Pancreas (tissue), 10 donors: ENCODE results near the gene LRRC4. TPM values are rescaled to one million over a fixed set of nuclear protein-coding genes. Genes with fewer than 3 reads are reported as not detected.

ENCODE experiments used
- ATAC-seq, 4 donors: fragments of 200-7000 bp; cut with Tn5 transposase; one replicate each; pipeline versions ENCODE4 v1.8.0 to v1.9.1; 2020; ENCODE audit warnings: mild to moderate bottlenecking in 4 of 4, moderate library complexity in 4 of 4
- DNase-seq, 6 donors: peaks; one replicate each; pipeline ENCODE4 v3.0.0-alpha.2; 2020
- FAIRE-seq: peaks from 2 replicates; lab custom pipeline; 2012; peaks lifted over from hg19 to GRCh38; lab: Jason Lieb, UNC
- H3K27ac ChIP-seq, 4 donors: fragments of 200-600 bp; sonication (generic); 1 replicate in 3 of 4; 2 replicates in 1 of 4; pipeline versions ENCODE4 v1.5.0 to v1.8.0; 2020
- H3K27me3 ChIP-seq, 4 donors: fragments of 200-600 bp; one replicate each; pipeline ENCODE4 v1.8.0; 2021
- H3K36me3 ChIP-seq, 3 donors: fragments of 200-600 bp; sonication (generic) in 1 of 3; one replicate each; pipeline versions ENCODE4 v1.5.0 to v1.8.0; 2020 to 2021
- H3K4me1 ChIP-seq, 3 donors: fragments of 200-600 bp; one replicate each; pipeline ENCODE4 v1.8.0; 2021
- H3K4me3 ChIP-seq, 4 donors: fragments of 200-600 bp; sonication (generic) in 2 of 4; one replicate each; pipeline versions ENCODE4 v1.5.0 to v1.8.0; 2020 to 2021
- H3K9me3 ChIP-seq, 4 donors: fragments of 200-600 bp; one replicate each; pipeline ENCODE4 v1.8.0; 2021
- CTCF ChIP-seq, 4 donors: fragments of 200-600 bp; sonication (generic) in 3 of 4; IDR thresholded peaks; one replicate each; pipeline versions ENCODE4 v1.5.0 to v1.8.0; 2021; ENCODE audit warnings: antibody characterized with exemption in 4 of 4
- WGBS, 2 donors: extraction: QIAGEN DNeasy Blood & Tissue Kit; methylation state at CpG; one replicate each; pipeline ENCODE4 v1.1.7; 2013; 5-methylcytosine and 5-hydroxymethylcytosine counted together
- intact Hi-C, 3 donors: fragments of 100-400 bp; cut with DNase I; formaldehyde crosslinking; loops; one replicate each; pipeline versions ENCODE4 v1.11.1 to v1.14.2; 2022
- polyA plus RNA-seq, 2 donors: library from polyadenylated mRNA; stranded (reverse); fragments of 200-250 nt; gene quantifications; one replicate each; pipeline ENCODE4 v1.2.3, GENCODE V29; 2013
- total RNA-seq, 6 donors: library from RNA; stranded (reverse); fragmentation: NEBNext Ultra II Directional in 4 of 6; extraction: Animal tissue kit (Norgen Biotek cat#: 25700) in 4 of 6; gene quantifications; one replicate each; pipeline versions ENCODE4 v1.2.1 to v1.2.4, GENCODE V29; 2021 to 2023
- donor health status: healthy with polysubstance abuse.
- donor health status: DM: no; HTN: no; CAD: no; lungs with moderate emphysema.
- donor health status: DM: no; HTN: no; CAD: no.
- donor health status: control.
- donor health status: control.
- donor health status: Bipolar disorder and iron deficiency.
- donor health status: DM: yes; HTN: yes; CAD: no.
- donor health status: DM: no; HTN: no; CAD: no.
- donor health status: DM: no; HTN: no; CAD: no.
- donor health status: DM: yes; HTN: yes; CAD: no.

LRRC4 gene
- total and polyA plus RNA-seq, 8 donors = 0.42 to 2.4 (median 0.84) TPM

- no peak for FAIRE-seq
- TF ChIP-seq CTCF (IDR thresholded peaks at IDR 0.05) = no peak
- Histone ChIP-seq H3K4me1 (no peaks in the 10 kb centered on the region), H3K4me3 (no peak overlapping the region), H3K27ac (no peak overlapping the region), H3K27me3 (no peaks in the 10 kb centered on the region), H3K36me3 (peaks cover 0 to 5% (median 0%) of the 10 kb centered on the region in 3 donors), H3K9me3 (no peaks in the 10 kb centered on the region)
- intact Hi-C loops = loop anchor here in 1 of 3 donors (5.0 kb wide), 1 partner anchor 129 kb away; no protein-coding TSS in a partner anchor
- 90 to 95% methylated on average over 11 of the region's 11 CpGs for WGBS, 2 donors
- DNase-seq = no peak
- ATAC-seq = no peak
These were observed 34.8 kb downstream of the LRRC4 start for GRCh38 chr7:127996253-127997071.

- Histone ChIP-seq H3K36me3 (peaks cover 0 to 11% (median 0%) of the 10 kb centered on the region in 3 donors), H3K9me3 (no peaks in the 10 kb centered on the region), H3K27ac (no peak overlapping the region), H3K27me3 (no peaks in the 10 kb centered on the region), H3K4me1 (no peaks in the 10 kb centered on the region), H3K4me3 (no peak overlapping the region)
- no peak for DNase-seq
- no peak for TF ChIP-seq CTCF (IDR thresholded peaks at IDR 0.05)
- WGBS, 2 donors = 74 to 75% methylated on average over 3 of the region's 3 CpGs
- FAIRE-seq = no peak
- intact Hi-C loops = loop anchor here in 1 of 3 donors (5.0 kb wide), 1 partner anchor 129 kb away; no protein-coding TSS in a partner anchor
- ATAC-seq = peak in 1 of 4 donors; percentile 12
These were observed 35.4 kb downstream of the LRRC4 start for GRCh38 chr7:127995881-127996215.

GRCh38 chr7:127995156-127995880 is 35.9 kb downstream of the LRRC4 start:
- Histone ChIP-seq H3K4me1 (no peaks in the 10 kb centered on the region), H3K9me3 (no peaks in the 10 kb centered on the region), H3K36me3 (peaks cover 0 to 12% (median 0%) of the 10 kb centered on the region in 3 donors), H3K27me3 (no peaks in the 10 kb centered on the region), H3K4me3 (no peak overlapping the region), H3K27ac (no peak overlapping the region)
- FAIRE-seq (no peak), DNase-seq (no peak), ATAC-seq (peak; percentile 18 to 44 (median 32))
- 51 to 56% methylated on average over 3 of the region's 3 CpGs for WGBS, 2 donors
- TF ChIP-seq CTCF (IDR thresholded peaks at IDR 0.05) = no peak
- intact Hi-C loops = loop anchor here in 1 of 3 donors (5.0 kb wide), 1 partner anchor 128 kb away; no protein-coding TSS in a partner anchor

GRCh38 chr7:127993987-127994386 is 37.2 kb downstream of the LRRC4 start:
- no peak for ATAC-seq
- Histone ChIP-seq H3K36me3 (peaks cover 0 to 12% (median 0%) of the 10 kb centered on the region in 3 donors), H3K4me1 (no peaks in the 10 kb centered on the region), H3K4me3 (no peak overlapping the region), H3K27ac (no peak overlapping the region), H3K9me3 (no peaks in the 10 kb centered on the region), H3K27me3 (no peaks in the 10 kb centered on the region)
- DNase-seq = no peak
- TF ChIP-seq CTCF (IDR thresholded peaks at IDR 0.05) = no peak
- WGBS, 2 donors = 90 to 93% methylated on average over 5 of the region's 5 CpGs
- intact Hi-C loops = no loop called here
- FAIRE-seq = no peak
